ENCODE results near the gene TP53TG3D.
"Not testable (repeated sequence)": the region's sequence is repeated elsewhere in the genome, so short reads cannot be mapped to it uniquely, and the experiment has no call there.

The TP53TG3D gene, protein sequence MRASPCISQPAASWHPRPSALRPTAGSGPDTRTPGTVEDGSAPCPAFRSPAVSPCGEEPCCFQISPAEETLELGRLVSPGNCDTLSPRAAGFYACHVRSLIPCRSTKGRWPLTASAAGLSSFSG

DNA sequence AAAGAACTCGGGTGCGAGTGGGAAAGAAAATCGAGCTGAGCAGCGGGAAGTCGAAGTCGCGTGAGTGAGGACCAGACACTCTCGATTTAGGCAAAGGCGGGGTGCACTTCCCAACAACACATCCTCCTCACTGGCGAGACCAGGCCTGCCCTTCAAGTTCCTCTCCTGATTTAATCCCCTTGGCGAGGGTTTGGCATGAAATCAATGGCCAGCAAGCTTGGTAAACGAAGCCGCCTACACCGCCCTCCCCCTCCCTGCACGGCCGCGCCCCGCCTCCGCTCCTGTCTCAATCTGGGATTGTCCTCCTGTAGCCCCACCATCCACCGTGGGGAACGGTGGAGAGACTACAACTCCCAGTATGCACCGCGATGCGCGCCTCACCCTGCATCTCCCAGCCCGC lies at the start of gene TP53TG3D:
Gene TP53TG3D (plus strand): TSS at position 301 of the 400 bp plus-strand sequence. CDS start 68 bp downstream, at position 369.
- not testable (repeated sequence) for DNase-seq (ENCODE audit: low spot score)

- not testable (repeated sequence) for DNase-seq (ENCODE audit: low spot score)
Observed at GRCh38 chr16:32253507-32253906, 421 bp downstream of the TP53TG3D start.

GRCh38 chr16:32261526-32261925 lies 8.4 kb downstream of the TP53TG3D start:
- DNase-seq (ENCODE audit: low spot score): not testable (repeated sequence)

GRCh38 chr16:32263552-32263951 lies 10.5 kb downstream of the TP53TG3D start:
- not testable (repeated sequence) for DNase-seq (ENCODE audit: low spot score)

GRCh38 chr16:32281910-32282309 lies 28.8 kb downstream of the TP53TG3D start:
- DNase-seq (ENCODE audit: low spot score): not testable (repeated sequence)

- not testable (repeated sequence) for DNase-seq (ENCODE audit: low spot score)
Observed at GRCh38 chr16:32283024-32283423, 29.9 kb downstream of the TP53TG3D start.

- DNase-seq (ENCODE audit: low spot score): not testable (repeated sequence)
Observed at GRCh38 chr16:32283917-32284495, 30.9 kb downstream of the TP53TG3D start.

- DNase-seq (ENCODE audit: low spot score): not testable (repeated sequence)
Observed at GRCh38 chr16:32284800-32285796, 32.0 kb downstream of the TP53TG3D start.

GRCh38 chr16:32286193-32286592 lies 33.1 kb downstream of the TP53TG3D start:
- not testable (repeated sequence) for DNase-seq (ENCODE audit: low spot score)

DNA sequence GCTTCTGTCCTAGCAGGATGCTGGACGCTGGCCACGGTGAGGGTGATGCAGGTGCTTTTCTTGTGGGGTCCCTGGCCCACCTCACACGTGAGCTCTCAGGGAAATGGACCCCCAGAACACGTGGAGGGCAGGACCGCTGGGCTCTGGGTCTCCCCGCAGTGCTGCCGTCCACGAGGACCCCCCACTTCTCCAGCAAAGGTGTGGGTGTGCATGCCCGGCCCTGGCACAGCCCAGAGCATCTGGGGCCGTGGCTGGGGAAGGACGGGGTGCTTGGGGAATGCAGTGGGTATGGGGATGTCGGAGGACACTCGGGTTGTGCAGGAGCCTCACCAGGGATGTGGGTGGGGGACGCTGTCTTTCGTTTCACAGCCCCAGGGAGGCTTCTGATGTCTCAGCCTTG lies 34.7 kb downstream of the TP53TG3D start:
- DNase-seq (ENCODE audit: low spot score): not testable (repeated sequence)

GRCh38 chr16:32289197-32289596 lies 36.1 kb downstream of the TP53TG3D start:
- not testable (repeated sequence) for DNase-seq (ENCODE audit: low spot score)

- not testable (repeated sequence) for DNase-seq (ENCODE audit: low spot score)
Observed at GRCh38 chr16:32302776-32303175, 49.7 kb downstream of the TP53TG3D start.

Data from GM20000 (cell line).